Epithelial cell of proximal tubule (primary cell): ENCODE measurements around the gene TRIM47. TPM values are rescaled to one million over a fixed set of nuclear protein-coding genes. Genes with fewer than 3 reads are reported as not detected.
A peak's percentile ranks its signal among the peaks of the same experiment; 100 is the strongest.

Experiments used
- DNase-seq: peaks from one replicate; pipeline ENCODE4 v3.0.0-alpha.2; 2011; ENCODE audit warnings: low read depth
- H3K4me3 ChIP-seq: 2 replicates; pipeline ENCODE4 v1.5.1; 2011; ENCODE audit warnings: low read depth, mild to moderate bottlenecking, low read length
- CTCF ChIP-seq: conservative IDR thresholded peaks from 2 replicates; pipeline ENCODE4 v1.5.1; 2012; ENCODE audit warnings: low read depth, mild to moderate bottlenecking, low read length
- total RNA-seq: library from RNA; depleted of rRNA; stranded (reverse); fragments of >200 nt; gene quantifications from 2 replicates; pipeline ENCODE4 v1.2.3, GENCODE V29; 2015

TRIM47 gene, protein sequence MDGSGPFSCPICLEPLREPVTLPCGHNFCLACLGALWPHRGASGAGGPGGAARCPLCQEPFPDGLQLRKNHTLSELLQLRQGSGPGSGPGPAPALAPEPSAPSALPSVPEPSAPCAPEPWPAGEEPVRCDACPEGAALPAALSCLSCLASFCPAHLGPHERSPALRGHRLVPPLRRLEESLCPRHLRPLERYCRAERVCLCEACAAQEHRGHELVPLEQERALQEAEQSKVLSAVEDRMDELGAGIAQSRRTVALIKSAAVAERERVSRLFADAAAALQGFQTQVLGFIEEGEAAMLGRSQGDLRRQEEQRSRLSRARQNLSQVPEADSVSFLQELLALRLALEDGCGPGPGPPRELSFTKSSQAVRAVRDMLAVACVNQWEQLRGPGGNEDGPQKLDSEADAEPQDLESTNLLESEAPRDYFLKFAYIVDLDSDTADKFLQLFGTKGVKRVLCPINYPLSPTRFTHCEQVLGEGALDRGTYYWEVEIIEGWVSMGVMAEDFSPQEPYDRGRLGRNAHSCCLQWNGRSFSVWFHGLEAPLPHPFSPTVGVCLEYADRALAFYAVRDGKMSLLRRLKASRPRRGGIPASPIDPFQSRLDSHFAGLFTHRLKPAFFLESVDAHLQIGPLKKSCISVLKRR
- 51.2 and 68.7 TPM in 2 replicates for total RNA-seq

GRCh38 chr17:75878174-75878998, at the start of gene TRIM47:
TSS of gene TRIM47 (minus strand) at chr17:75878581. CDS start at chr17:75878548, 33 bp downstream.
- no peak for TF ChIP-seq CTCF
- DNase-seq: no peak
- peak within 1 kb of the TSS; percentile 66 for H3K4me3 ChIP-seq

GRCh38 chr17:75927286-75927922, 49.0 kb upstream of the TRIM47 start:
- TF ChIP-seq CTCF: no peak
- no peak overlapping the region for H3K4me3 ChIP-seq
- no peak for DNase-seq

DNA sequence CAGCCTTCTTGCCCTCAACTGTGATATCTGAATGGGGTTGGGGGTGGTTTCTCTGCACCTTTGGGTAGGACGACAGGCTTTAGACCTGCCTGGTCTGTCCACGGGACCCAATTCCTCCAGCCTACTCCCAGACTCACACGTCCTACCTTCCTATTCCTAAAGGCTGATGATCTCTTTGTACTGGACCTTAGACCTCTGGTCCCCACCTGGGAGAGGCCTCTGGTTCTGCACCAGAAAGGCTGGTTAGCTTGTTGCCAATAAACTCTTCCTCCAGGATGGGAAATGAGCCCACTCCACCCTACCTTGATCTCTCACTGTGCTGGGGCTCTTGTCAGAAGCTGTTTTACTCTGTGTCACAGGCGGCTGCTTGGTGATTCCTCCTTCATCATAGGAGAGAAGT, 48.1 kb upstream of the TRIM47 start:
- TF ChIP-seq CTCF: no peak
- H3K4me3 ChIP-seq: no peak overlapping the region
- DNase-seq: no peak

GRCh38 chr17:75925912-75926311, 47.5 kb upstream of the TRIM47 start:
- H3K4me3 ChIP-seq: no peak overlapping the region
- TF ChIP-seq CTCF: no peak
- no peak for DNase-seq

GRCh38 chr17:75925103-75925502, 46.7 kb upstream of the TRIM47 start:
- TF ChIP-seq CTCF: no peak
- H3K4me3 ChIP-seq: no peak overlapping the region
- DNase-seq: no peak

DNA sequence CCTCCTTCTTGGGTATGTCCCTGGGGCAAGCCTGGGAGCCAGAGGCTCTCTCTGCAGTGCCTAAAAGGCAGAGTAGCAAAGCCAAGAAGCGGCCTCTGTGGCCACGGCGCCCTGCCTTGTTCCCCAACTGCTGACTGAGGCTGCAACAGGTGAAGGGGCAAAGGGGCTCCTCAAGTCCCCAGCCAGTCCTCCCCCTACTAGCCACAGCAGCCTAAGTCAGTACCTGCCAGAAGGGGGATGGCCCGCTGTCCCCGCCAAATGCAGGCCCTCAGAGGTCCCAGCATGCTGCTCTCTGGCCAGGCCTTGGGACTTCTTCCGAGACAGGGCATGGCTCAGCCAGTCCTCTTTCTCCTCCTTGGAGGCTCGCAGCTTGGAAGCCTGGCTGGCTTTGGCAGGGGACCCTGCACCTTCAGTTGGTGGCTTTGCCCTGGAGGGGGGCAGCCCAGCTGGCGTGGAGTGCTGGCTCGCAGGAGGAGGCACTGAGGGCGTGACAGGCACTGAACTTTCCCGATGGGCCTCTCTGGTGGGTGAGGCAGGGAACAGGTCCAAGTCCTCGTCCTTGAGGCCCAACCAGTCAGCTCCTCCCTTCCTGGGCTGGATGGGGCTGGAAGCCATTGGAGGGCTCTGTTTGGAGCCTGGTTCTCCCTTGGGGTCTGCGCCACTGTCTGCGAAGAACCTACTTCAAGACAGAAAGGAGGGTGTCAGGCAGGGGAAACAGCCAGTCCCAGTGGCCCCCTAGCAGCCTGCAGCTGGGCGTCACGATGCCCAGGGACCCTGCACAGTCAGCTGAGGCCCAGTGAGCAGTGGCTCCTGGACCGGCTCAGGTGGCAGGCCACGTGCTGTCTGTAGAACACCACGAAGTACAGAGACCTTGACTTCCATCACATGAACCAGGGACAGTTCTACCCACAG, 44.8 kb upstream of the TRIM47 start:
- no peak for DNase-seq
- no peak for TF ChIP-seq CTCF
- no peak overlapping the region for H3K4me3 ChIP-seq
